ENCODE measurements around the gene BBX. TPM values are rescaled to one million over a fixed set of nuclear protein-coding genes. Genes with fewer than 3 reads are reported as not detected.

The BBX gene
- total RNA-seq, 1 donor from 2014 or later = 54.3 TPM

GRCh38 chr3:107599772-107600145 is 77.0 kb downstream of the BBX start:
- H3K36me3 Mint-ChIP-seq (ENCODE audit: low read depth, unreplicated experiment) = no peaks in the 10 kb centered on the region
- TF ChIP-seq, protein P1, sequence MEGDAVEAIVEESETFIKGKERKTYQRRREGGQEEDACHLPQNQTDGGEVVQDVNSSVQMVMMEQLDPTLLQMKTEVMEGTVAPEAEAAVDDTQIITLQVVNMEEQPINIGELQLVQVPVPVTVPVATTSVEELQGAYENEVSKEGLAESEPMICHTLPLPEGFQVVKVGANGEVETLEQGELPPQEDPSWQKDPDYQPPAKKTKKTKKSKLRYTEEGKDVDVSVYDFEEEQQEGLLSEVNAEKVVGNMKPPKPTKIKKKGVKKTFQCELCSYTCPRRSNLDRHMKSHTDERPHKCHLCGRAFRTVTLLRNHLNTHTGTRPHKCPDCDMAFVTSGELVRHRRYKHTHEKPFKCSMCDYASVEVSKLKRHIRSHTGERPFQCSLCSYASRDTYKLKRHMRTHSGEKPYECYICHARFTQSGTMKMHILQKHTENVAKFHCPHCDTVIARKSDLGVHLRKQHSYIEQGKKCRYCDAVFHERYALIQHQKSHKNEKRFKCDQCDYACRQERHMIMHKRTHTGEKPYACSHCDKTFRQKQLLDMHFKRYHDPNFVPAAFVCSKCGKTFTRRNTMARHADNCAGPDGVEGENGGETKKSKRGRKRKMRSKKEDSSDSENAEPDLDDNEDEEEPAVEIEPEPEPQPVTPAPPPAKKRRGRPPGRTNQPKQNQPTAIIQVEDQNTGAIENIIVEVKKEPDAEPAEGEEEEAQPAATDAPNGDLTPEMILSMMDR (IDR thresholded peaks at IDR 0.05; ENCODE audit: unreplicated experiment) = no peak
- peaks cover 1% of the 10 kb centered on the region for H3K27me3 Mint-ChIP-seq (ENCODE audit: unreplicated experiment)
- no peaks in the 10 kb centered on the region for H3K9me3 Mint-ChIP-seq (ENCODE audit: unreplicated experiment)
- peak overlapping the region; percentile 90 for H3K27ac Mint-ChIP-seq (ENCODE audit: unreplicated experiment)
- DNase-seq (ENCODE audit: low spot score) = no peak
- H3K4me1 Mint-ChIP-seq (ENCODE audit: unreplicated experiment) = peaks cover 35% of the 10 kb centered on the region
- H3K4me3 Mint-ChIP-seq (ENCODE audit: unreplicated experiment) = peak overlapping the region; percentile 80

DNA sequence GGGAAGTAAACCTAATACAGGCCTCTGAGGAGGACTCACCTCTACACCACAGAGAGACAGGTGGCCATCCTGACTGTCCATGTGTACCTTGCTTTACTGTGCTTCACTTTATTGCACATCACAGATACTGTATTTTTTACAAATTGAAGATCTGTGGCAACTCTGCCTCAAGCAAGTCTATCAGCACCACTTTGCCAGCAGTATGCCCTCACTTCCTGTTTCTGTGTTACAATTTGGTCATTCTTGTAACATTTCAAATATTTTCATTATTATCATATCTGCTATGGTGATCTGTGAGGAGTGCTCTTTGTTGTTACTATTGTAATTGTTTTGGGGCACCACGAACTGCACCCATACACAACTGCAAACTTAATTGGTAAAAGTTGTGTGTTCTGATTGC is 78.0 kb downstream of the BBX start:
- no peak overlapping the region for H3K4me3 Mint-ChIP-seq (ENCODE audit: unreplicated experiment)
- TF ChIP-seq, protein P1 (IDR thresholded peaks at IDR 0.05; ENCODE audit: unreplicated experiment) = no peak

GRCh38 chr3:107604057-107604822 is 81.5 kb downstream of the BBX start:
- peaks cover 15% of the 10 kb centered on the region for H3K4me1 Mint-ChIP-seq (ENCODE audit: unreplicated experiment)
- DNase-seq (ENCODE audit: low spot score) = no peak
- H3K9me3 Mint-ChIP-seq (ENCODE audit: unreplicated experiment) = no peaks in the 10 kb centered on the region
- TF ChIP-seq, protein P1 (IDR thresholded peaks at IDR 0.05; ENCODE audit: unreplicated experiment) = no peak
- H3K36me3 Mint-ChIP-seq (ENCODE audit: low read depth, unreplicated experiment) = no peaks in the 10 kb centered on the region
- H3K4me3 Mint-ChIP-seq (ENCODE audit: unreplicated experiment) = no peak overlapping the region
- peaks cover 1% of the 10 kb centered on the region for H3K27me3 Mint-ChIP-seq (ENCODE audit: unreplicated experiment)
- no peak overlapping the region for H3K27ac Mint-ChIP-seq (ENCODE audit: unreplicated experiment)

More for the DNA sequence above, 78.0 kb downstream of the BBX start:
- peaks cover 35% of the 10 kb centered on the region for H3K4me1 Mint-ChIP-seq (ENCODE audit: unreplicated experiment)
- H3K9me3 Mint-ChIP-seq (ENCODE audit: unreplicated experiment) = no peaks in the 10 kb centered on the region
- H3K27ac Mint-ChIP-seq (ENCODE audit: unreplicated experiment) = peak overlapping the region; percentile 68
- no peak for DNase-seq (ENCODE audit: low spot score)
- no peaks in the 10 kb centered on the region for H3K36me3 Mint-ChIP-seq (ENCODE audit: low read depth, unreplicated experiment)
- H3K27me3 Mint-ChIP-seq (ENCODE audit: unreplicated experiment) = peaks cover 1% of the 10 kb centered on the region

DNA sequence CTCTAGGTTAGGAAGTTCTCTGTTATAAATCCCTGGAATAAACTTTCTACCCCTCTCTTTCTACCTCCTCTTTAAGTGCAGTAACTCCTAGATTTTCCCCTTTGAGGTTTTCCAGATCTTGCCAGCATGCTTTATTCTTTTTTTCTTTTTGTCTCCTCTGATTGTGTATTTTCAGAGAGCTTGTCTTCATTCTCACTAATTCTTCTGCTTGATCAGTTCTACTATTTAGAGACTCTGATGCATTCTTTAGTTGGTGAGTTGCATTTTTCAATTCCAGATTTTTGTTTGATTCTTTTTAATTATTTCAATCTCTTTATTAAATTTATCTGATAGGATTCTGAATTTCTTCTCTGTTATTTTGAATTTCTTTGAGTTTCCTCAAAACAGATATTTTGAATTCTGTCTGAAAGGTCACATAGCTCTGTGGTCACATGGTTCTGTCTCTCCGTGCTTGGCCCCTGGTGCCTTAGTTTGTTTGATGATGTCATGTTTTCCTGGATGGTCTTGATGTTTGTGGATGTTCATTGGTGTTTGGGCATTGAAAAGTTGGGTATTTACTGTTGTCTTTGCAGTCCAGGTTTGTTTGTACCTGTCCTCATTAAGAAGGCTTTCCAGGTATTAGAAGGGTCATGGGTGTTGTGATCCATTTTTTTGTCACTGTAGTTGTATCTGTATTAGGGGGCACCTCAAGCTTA is 89.2 kb downstream of the BBX start:
- H3K9me3 Mint-ChIP-seq (ENCODE audit: unreplicated experiment) = no peaks in the 10 kb centered on the region
- H3K36me3 Mint-ChIP-seq (ENCODE audit: low read depth, unreplicated experiment) = no peaks in the 10 kb centered on the region
- TF ChIP-seq, protein P1 (IDR thresholded peaks at IDR 0.05; ENCODE audit: unreplicated experiment) = no peak
- H3K27me3 Mint-ChIP-seq (ENCODE audit: unreplicated experiment) = peaks cover 1% of the 10 kb centered on the region
- no peak for DNase-seq (ENCODE audit: low spot score)
- H3K27ac Mint-ChIP-seq (ENCODE audit: unreplicated experiment) = no peak overlapping the region
- no peak overlapping the region for H3K4me3 Mint-ChIP-seq (ENCODE audit: unreplicated experiment)
- peaks cover 5% of the 10 kb centered on the region for H3K4me1 Mint-ChIP-seq (ENCODE audit: unreplicated experiment)

DNA sequence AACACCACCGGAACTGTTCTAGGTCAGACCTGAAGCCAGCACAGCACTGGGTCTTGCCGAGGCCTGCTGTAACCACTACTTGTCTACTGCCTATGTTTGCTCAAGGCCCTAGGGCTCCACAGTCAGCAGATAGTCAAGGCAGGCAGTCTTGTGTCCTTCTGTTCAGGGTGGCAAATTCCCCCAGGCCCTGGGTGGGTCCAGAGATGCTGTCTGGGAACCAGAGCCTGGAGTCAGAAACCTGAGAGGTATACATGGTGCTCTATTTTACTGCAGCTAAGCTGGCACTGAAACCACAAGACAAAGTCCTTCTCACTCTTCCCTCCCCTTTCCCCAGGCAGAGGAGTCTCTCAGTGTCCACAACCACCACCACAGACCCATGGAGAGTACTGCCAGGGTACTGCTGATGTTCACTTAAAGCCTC is 89.9 kb downstream of the BBX start:
- Mint-ChIP-seq H3K9me3 (ENCODE audit: unreplicated experiment) (no peaks in the 10 kb centered on the region), H3K4me1 (ENCODE audit: unreplicated experiment) (peaks cover 5% of the 10 kb centered on the region)

More for the DNA sequence above, 89.9 kb downstream of the BBX start:
- H3K27me3 Mint-ChIP-seq (ENCODE audit: unreplicated experiment) = peaks cover 1% of the 10 kb centered on the region
- TF ChIP-seq, protein P1 (IDR thresholded peaks at IDR 0.05; ENCODE audit: unreplicated experiment) = no peak
- no peaks in the 10 kb centered on the region for H3K36me3 Mint-ChIP-seq (ENCODE audit: low read depth, unreplicated experiment)
- H3K27ac Mint-ChIP-seq (ENCODE audit: unreplicated experiment) = no peak overlapping the region
- H3K4me3 Mint-ChIP-seq (ENCODE audit: unreplicated experiment) = no peak overlapping the region
- no peak for DNase-seq (ENCODE audit: low spot score)
